ENCODE results near the gene MCC.

GRCh38 chr5:113219695-113220094 is 268.6 kb downstream of the MCC start:
- TF ChIP-seq CTCF (IDR thresholded peaks at IDR 0.05) (no peak), EP300 (IDR thresholded peaks at IDR 0.05) (no peak), POLR2AphosphoS5 (IDR thresholded peaks at IDR 0.05) (no peak)
